HG03060 (cell line): ENCODE data around the gene AJM1.
"Not testable (repeated sequence)": the region's sequence is repeated elsewhere in the genome, so short reads cannot be mapped to it uniquely, and the experiment has no call there.

Experiments
- ATAC-seq: cut with Tn5 transposase; IDR thresholded peaks from one replicate; pipeline ENCODE4 v1.9.1; 2021; ENCODE audit warnings: low read depth, moderate number of reproducible peaks; ENCODE audit not compliant: unreplicated experiment

AJM1 gene

DNA sequence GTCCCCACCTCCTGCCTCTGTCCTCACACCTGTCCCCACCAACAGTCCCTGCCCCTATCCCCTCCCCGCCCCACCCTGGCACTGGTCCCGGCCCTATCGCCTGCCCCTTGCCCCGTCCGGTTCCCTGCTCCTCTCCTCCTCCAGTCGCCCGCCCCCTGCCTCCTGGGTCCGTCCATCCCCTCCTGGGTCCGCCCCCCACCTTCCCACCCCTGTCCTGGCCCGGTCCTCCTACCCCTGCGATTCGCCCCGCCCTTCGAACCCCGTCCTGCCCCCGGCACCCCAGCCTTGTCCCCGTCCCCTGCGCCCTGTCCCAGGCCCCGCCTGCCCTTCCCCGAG lies 23.5 kb downstream of the AJM1 start:
- no peak for ATAC-seq

DNA sequence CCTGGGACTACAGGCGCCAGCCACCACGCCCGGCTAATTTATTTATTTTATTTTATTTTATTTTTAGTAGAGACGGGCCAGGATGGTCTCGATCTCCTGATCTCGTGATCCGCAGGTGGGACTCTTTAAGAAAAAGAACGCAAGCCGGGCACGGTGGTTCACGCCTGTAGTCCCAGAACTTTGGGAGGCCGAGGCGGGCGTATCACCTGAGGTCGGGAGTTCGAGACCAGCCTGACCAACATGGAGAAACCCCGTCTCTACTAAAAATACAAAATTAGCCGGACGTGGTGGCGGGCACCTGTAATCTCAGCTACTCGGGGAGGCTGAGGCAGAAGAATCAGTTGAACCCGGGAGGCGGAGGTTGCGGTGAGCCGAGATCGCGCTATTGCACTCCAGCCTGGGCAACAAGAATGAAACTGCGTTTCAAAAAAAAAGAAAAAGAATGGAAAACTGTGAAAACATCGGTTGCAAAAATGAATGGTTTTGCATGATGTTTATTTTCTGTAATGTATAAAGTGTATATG lies 24.7 kb downstream of the AJM1 start:
- ATAC-seq, result not testable (repeated sequence)

DNA sequence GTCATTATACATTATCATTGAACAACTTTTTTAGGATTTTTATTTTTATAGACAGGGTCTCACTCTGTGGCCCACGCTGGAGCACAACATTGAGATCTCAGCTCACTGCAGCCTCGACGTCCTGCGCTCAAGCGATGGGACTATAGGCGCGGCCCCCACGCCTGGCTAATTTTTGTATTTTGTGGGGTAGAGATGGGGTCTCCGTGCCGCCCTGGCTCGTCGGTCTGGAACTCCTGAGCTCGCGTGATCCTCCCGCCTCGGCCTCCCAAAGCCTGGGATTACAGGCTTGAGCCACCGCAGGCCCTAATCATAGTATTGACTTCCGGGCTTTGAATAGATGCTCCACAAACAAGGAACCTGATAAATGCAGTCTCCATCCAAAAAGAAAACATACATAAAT lies 25.2 kb downstream of the AJM1 start:
- no peak for ATAC-seq

DNA sequence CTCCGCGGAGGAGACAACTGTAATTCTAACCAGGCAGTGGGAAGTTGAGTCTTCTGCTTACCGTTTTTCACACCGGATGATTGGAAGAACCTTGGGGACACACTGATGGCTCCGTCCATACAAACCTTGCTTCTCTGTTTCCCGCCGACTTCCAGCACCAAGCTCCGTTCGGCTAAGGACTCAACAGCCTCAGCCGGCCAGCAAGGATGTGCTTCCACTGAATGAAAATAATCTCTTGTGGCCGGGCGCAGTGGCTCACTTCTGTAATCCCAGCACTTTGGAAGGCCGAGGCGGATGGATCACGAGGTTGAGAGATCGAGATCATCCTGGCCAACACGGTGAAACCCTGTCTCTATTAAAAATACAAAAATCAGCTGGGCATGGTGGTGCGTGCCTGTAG lies 25.6 kb downstream of the AJM1 start:
- no peak for ATAC-seq

DNA sequence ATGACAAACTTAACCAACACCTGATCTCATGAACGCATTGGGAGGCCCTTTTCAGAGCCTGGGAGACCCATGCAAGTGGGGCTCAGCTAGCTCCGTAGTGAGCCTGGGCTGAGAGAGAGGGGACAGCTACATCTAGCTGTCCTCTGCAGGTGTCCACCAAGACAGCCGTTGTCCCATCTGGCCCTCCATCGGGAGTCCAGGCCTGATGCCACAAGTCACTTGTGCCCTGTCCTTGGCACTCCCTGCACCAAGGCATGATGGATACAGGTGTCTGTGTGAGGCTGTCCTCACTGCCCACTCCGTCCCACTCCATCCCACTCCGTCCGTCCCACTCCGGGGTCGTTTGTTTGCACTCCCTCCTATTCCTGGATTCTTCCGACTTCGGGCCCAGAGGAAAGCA lies 26.4 kb downstream of the AJM1 start:
- no peak for ATAC-seq

DNA sequence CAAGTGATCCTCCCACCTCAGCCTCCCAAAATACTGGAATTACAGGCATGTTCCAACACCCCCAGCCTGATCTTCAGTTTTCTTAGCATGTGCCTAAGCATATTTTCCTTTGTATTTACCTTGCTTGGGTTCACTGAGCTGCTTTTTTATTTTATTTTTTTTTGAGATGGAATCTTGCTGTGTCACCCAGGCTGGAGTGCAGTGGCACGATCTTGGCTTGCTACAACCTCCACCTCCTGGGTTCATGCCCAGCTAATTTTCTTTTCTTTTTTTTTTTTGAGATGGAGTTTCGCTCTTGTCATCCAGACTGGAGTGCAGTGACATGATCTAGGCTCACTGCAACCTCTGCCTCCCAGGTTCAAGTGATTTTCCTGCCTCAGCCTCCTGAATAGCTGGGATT lies 27.3 kb downstream of the AJM1 start:
- not testable (repeated sequence) for ATAC-seq

DNA sequence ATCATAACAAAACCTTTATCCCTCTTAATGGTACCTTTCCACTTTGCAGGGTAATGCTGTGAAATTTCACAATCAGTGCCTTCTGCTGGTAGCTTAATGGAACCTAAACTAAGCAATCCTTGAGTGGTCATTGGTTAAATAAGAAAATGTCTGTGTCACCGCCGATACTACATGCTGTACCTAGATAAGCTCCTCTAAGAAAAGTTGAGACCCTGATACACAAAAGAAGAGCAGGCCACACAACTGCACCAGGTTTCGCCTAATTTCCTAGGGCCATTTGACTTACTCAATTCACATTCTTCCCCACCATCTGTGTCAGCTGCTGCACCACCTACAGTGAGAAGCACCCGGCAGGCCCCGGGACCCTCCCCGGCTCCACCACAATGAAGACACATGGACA lies 32.9 kb downstream of the AJM1 start:
- ATAC-seq, result no peak

DNA sequence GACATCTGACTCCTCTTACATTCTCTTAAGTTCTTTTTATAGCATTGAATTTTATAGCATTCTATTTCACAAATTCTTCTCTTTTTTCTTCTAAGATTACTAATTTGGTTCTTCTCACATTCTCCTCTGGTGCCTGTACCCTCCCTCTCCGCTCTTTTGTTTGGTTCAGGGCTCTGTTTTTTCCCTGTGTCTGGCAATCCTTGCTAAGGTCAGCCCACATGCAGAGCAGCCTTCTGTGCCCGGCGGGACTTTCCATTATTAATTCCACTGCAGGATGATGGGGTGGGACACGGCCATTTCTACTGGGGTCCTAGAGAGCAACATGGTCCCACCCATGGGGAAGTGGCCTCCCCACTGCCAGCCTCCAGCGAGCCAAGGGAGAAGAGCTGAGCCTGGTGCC lies 34.2 kb downstream of the AJM1 start:
- no peak for ATAC-seq

DNA sequence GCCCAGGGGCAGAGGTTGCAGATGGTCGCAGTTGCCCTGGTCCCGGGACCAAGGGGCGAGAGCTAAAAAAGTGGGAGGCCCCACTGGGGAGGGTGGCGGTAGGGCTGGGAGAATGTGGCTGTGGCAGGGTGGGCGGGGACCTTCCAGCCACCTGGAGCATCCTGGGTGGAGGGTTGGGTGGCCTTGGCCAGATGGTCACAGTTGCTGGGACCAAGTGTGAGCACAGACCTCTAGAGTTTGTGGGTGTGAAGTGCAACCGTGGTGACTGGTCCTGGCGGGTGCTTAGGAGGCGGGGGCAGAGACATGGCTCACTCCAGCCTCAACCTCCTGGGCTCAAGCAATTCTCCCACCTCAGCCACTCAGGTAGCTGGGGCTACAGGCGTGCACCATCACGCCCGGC lies 38.4 kb downstream of the AJM1 start:
- ATAC-seq, result no peak

DNA sequence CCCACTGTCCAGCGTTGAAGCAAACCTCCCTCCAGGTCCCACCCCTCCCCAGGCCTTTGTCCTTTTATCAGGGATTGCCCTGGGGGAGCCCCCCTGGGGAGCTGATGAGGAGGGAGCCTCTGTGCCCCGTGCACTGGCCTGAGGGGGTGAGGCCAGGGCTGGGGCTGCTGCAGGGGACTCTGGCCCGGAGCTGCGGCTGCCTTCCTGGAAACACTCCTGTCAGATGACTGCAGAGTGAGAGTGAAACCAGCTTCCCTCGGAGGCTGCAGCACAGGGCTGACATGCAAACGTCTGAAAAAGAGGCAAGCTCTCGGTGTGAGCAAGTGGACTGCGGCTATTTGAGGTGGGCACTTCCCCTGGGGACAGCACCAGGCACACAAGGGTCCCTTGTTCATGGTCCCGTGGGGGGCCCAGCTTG lies 39.4 kb downstream of the AJM1 start:
- ATAC-seq, result no peak

DNA sequence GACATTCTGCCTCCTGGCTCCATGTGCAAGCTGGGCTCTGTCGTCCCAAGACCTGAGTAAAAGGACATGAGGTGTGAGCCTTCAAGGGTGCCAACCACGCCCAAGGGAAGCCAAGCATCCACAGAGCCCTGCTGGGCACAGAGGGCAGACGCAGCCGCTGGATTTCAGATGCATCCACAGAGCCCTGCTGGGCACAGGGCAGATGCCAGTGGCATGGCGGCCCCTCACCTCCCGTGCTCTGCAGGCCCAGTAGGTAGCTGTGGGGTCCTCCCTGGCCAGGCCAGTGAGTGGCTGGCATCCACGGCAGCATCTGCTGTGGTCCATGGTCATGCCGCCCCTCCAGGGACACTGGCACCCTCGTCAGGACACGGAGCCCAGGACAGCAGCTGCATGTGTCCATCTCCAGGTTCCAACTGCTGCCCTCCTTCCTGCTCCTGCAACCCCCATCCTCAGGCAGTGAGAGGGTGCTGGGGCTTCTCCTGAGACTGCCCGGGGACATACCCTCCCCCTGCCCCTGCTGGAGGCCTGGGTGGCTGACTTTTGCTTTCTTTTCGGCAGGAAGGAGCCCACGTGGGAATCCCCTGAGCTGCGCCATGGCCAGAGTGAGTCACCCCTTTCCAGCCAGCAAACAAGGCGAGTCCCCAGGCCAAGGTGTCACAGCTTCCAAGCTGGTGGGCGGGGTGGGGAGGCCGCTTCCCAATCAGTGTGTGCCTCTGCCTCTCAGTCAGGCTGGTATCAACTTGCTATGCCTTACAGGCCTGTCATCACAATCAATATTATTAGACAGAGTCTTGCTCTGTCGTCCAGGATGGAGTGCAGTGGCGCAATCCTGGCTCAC lies 40.0 kb downstream of the AJM1 start:
- no peak for ATAC-seq

DNA sequence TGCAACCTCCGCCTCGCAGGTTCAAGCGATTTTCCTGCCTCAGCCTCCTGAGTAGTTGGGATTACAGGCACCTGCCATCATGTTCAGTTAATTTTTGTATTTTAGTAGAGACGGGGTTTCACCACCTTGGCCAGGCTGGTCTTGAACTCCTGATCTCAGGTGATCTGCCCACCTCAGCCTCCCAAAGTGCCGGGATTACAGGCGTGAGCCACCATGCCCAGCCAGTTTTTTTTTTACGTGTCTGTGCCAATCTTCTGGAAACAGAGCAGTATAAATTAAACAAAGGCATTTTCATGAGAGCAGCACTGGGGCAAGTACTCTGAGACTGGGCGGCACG lies 40.6 kb downstream of the AJM1 start:
- not testable (repeated sequence) for ATAC-seq

DNA sequence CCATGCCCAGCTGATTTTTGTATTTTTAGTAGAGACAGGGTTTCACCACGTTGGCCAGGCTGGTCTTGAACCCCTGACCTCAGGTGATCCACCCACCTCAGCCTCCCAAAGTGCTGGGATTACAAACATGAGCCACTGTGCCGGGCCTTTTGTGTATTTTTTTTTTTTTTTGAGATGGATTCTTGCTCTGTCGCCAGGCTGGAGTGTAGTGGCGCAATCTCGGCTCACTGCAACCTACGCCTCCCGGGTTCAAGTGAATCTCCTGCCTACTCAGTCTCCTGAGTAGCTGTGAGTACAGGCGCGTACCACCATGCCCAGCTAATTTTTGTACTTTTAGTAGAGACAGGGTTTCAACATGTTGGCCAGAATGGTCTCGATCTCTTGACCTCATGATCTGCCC lies 41.4 kb downstream of the AJM1 start:
- ATAC-seq, result not testable (repeated sequence)

DNA sequence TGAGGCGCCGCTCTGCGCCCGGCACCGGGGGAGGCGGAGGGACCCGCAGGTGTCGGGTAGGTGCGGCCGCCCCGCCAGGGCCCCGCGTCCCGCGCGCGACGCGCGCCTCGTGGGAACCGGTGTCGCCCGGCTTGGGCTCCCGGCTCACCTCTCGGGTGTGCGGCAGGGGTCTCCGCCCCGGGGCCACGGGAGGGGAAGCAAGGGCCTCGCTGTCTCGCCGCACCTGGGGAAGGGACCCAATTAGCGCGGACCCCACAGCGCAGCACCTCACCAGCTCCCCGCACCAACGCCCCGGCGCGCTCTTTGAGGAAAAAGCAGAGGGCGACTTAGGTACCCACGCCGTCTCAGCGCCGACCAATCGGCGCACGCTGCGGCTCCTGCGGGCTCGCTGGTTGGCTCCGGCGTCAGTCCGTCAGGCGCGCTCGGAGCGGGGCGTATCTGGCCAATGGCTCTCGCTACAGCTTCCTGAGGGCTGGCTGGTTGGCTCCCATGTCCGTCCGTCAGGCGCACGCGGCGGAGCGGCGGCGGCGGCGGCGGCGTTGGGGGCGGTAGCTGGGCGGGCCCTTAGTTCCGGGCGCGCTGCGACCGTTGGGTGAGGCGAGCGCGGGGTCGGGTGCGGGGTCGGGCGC lies 43.8 kb downstream of the AJM1 start, which contains the start of gene TRAF2:
Gene TRAF2 (plus strand): TSS at position 567 of the 629 bp plus-strand sequence. CDS start 12,225 bp downstream, outside the sequence.
- peak; percentile 51 for ATAC-seq

DNA sequence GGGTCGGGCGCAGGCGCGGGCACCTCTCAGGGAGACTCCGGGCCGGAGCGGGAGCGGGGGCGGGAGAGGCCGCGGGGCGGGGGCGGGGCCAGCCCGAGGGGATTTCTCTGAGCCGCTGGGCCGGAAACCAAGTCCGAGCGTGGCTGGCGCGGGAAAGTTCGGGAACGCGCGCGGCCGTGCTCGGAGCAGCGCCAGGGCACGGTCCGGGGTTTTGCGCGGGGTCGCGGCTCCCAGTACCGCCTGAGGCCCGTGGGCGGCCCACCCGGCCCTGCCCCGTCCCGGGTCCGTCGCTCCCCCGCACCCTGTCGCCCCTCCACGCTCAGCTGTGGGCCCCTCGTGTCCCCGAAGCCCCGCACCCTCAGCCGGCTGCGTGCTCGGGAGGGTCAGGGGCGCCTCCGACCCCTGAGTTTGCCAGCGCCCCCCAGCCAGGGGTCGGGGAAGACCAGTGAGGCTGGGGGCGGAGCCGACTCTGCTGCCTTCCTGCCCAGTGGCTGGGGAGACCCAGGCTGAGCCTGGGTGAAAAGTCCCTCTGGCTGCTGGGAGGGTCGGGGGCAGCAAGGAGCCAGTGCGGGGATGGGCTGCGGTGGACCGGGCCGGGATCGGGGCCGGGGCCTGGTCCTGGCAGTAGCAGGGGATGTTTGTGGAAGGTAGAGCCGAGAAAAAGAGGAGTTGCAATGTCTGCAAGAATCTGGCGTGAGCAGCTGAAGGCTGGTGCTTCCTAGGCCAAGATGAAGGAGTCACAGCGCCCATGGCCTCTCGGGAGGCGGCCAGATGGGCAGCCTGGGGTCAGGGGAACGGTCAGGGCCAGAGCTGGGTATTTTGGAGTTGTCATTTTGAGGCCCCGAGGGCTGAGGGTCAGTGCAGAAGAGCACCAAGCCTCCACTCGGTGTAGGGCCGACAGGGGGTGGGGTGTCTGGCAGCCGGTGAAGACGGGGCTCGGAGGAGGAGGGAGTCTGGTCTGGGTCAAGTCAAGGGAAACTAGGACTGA lies 44.6 kb downstream of the AJM1 start:
- ATAC-seq, result peak; percentile 7

DNA sequence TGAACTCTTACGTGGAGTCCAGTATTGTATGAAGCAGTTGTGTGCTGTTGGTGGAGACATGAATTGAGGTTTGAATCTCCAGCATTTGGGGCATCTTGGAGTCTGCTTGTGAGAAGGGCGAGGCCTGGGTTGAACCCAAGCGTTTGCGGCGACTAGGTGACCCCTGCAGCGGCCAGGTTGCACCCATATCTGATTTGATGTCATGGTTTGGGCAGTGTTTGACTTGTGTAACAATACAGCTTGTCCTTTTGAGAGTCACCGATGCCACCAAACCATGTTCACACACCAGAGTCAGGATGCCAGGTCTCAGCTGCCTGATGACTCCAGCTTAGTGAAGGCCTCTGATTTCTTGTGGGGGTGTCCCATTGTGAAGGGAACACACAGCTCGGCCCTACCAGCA lies 46.2 kb downstream of the AJM1 start:
- ATAC-seq, result no peak

DNA sequence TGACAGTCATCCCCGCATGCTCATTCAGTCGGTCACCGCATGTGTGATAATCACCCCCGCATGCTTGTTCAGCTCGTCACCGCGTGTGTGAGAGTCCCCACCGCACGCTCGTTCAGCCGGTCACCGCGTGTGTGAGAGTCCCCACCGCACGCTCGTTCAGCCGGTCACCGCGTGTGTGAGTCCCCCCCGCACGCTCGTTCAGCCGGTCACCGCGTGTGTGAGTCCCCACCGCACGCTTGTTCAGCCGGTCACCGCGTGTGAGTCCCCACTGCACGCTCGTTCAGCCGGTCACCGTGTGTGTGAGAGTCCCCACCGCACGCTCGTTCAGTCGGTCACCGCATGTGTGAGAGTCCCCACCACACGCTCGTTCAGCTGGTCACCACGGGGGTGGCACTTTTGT lies 47.6 kb downstream of the AJM1 start:
- ATAC-seq, result no peak

DNA sequence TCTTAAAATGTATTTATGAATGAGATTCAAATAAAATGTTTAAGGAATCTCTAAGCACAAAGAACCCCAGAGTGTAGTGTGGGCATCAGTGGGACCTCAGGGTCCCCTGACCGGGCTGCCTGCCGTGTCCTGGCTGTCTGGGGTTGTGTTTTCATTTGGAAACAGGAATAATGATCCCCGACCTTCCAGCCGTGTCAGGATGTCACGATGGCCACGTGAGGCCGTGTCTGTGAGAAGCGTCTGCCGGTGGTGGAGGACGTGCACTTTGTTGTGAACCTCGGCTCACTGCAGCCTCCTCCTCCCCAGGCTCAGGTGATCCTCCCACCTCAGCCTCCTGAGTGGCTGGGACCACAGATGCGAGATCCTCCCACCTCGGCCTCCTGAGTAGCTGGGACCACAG lies 48.4 kb downstream of the AJM1 start:
- ATAC-seq, result no peak
